Stimulated activated CD4-positive, alpha-beta T cell treated with anti-CD3 and anti-CD28 coated beads, Interleukin-1b, Interleukin-23, amount 100 ng/mL, for 1 hour (primary cell): ENCODE measurements around the gene TMUB1.

Experiments
- DNase-seq, 2 donors: peaks; one replicate each; pipeline ENCODE4 v3.0.0-alpha.2; 2020; ENCODE audit warnings: low read depth in 2 of 2

Gene TMUB1

DNA sequence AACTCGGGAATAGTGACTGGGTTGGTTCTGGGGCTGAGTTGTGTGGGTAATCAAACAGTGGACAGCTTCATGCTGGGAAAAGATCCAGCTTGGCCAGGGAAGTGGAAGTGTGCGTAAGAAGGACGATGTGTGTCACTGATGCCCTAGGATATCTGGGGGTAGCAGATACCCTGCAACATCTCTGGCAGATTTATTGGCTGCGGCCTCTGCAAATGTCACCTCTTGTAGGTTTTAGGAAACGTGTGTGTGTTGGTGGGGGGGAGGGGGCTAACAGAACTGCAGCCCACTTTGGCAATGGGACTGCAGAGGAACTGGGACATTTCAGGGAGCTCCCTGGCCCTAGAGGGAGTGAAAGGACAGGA lies 2.0 kb upstream of the TMUB1 start:
- DNase-seq, result no peak

GRCh38 chr7:151083824-151084160 lies 499 bp upstream of the TMUB1 start:
- no peak for DNase-seq

DNA sequence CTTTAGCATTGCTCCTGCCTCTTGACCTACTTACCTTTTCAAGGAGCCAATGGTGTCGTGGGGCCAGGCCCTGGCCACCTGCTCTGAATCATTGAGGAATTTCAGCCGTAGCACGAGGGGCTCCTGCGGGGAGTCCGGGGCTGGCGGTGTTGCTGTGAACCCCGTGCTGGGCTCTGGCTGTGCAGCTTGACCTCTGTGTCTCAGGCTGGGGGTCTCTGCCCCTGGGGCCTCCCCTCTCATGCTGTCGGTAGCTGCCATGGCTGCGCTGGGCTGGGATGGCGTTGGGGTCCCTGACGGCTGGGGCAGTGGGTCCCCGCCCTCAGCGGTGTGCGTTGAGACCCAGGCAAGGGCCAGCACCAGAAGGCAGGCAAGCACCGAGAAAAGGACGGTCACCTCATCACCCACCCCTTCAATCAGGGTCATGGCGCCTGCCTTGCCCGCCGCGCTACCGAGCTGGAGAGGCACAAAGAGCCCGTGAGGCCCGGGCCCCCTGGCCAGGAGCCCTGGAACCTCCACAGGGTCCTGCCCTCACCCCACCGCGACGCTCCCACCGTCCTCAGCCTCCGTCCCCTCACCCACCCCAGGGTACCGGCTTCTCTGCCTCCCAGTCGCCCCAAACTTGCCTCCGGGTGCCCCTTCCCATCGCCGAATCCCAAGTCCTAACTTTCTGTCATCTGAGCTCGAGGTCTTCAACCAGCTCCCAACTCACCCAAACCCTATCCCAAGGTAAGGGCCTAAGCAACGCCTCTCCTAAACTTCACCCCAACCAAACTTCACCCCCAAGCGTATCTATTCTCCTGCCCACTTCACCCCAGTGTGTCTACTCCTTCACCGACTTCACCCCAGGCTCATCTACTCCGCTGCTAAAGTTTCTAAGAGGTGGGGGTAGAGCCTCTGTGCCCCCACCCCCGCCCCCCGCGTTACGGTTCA lies 887 bp downstream of the TMUB1 start:
- DNase-seq, result no peak

GRCh38 chr7:151081170-151082101 lies 1.9 kb downstream of the TMUB1 start:
- no peak for DNase-seq

DNA sequence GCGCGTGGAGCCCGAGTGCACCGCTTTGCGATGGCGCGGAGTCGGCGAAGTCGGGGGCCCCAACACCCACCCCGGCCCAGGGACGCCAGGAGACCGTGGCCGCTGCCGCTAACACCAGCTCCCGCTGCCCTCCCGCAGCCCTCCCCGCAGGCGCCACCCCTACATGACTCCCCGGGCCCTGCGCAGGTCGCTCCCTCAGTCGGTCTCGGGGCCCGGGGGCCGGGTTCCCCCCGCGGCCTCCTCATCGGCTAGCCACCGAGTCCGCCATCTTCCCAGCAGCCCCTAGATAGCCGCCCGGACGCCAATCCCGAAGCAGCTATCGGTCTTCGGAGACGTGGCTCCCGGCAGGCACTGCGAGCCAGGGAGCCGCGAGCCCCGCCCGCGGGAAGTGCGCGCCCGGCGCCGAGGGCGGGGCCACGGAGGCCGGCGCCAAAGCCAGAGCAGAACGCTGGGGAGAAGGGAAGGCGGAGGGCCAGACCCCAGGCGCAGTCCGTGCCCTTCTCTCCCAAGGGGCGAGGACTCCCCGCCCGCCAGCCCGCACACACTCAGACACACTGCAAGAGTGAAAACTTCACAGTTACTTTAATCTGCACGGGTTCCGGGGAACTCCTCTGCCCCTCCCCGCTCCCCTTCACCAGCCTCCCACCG lies 2.6 kb downstream of the TMUB1 start, which contains the start of gene FASTK:
TSS of gene FASTK (minus strand) at position 288 of the 648 bp plus-strand sequence. CDS start at position 245, 43 bp downstream.
- peak; percentile 67 to 70 for DNase-seq

- DNase-seq, result no peak
These were observed 3.2 kb downstream of the TMUB1 start for GRCh38 chr7:151080067-151080521.

- no peak for DNase-seq
These were observed 3.9 kb downstream of the TMUB1 start for GRCh38 chr7:151079199-151079910.

DNA sequence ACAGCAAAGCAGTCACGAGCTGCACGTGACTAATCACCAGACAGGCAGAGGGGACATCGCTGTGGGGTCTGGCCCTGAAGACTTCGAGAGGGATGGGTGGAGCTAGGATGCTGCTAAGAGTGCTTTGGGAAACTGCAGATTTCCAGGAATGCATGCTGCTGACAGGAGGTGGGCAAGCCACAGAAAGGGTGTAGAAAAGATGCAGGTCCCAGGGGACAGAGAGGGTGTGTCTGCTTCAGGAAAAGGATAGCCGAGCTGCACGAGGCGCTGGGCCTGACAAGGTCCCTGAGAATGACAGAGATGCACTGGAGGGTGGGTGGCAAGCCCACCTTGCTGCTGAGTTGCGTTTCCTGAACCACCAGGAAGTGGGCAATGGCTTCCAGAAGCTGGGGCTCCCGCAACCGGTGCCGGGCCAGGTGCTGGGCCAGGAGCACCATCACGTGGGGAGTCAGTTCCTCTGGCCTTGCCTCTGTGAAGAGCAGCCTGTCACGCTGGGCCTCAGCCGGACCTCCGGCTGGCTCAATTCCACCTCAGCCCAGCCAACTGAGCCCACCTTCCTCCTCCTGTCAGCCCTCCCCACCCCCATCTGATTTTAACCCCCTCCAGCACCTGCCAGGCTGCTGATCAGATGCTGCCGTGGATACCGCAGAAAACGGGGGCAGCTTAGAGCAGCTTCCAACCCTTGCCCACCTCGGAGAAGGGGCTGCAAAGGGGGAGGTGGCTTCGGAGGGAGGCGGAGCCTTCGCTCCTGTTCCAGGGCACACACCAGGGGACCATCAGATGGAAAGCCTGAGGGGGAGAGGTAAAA lies 4.9 kb downstream of the TMUB1 start:
- no peak for DNase-seq

GRCh38 chr7:151077705-151078232 lies 5.5 kb downstream of the TMUB1 start:
- DNase-seq, result no peak

- DNase-seq, result no peak
These were observed 6.2 kb downstream of the TMUB1 start for GRCh38 chr7:151076863-151077704.

DNA sequence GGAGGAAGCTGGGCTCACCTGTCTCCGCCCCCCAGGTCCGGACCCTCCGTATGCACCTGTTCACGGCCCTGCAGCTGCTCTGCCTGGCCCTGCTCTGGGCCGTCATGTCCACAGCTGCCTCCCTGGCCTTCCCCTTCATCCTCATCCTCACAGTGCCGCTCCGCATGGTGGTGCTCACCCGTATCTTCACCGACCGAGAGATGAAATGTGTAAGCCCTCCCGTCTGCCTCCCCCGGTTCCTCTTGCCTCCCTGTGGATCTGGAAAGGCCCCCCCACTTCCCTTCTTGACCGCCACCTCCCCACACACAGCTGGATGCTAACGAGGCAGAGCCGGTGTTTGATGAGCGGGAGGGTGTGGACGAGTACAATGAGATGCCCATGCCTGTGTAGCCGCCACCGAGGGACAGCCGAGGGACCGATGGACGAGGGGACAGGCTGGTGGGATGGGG lies 7.3 kb downstream of the TMUB1 start:
- DNase-seq, result no peak

DNA sequence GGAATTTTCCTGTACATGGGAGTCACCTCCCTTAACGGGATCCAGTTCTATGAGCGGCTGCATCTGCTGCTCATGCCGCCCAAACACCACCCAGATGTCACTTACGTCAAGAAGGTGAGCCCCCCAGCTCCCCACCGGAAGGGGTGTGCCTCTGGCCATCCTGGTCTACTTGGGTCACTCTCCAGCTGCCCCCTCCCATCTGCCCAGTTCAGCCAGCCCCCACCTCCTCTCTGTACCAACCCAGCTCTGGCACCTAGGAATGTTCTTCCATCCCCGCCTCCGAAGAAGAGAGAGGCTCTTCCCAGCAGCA lies 7.7 kb downstream of the TMUB1 start:
- DNase-seq, result no peak

DNA sequence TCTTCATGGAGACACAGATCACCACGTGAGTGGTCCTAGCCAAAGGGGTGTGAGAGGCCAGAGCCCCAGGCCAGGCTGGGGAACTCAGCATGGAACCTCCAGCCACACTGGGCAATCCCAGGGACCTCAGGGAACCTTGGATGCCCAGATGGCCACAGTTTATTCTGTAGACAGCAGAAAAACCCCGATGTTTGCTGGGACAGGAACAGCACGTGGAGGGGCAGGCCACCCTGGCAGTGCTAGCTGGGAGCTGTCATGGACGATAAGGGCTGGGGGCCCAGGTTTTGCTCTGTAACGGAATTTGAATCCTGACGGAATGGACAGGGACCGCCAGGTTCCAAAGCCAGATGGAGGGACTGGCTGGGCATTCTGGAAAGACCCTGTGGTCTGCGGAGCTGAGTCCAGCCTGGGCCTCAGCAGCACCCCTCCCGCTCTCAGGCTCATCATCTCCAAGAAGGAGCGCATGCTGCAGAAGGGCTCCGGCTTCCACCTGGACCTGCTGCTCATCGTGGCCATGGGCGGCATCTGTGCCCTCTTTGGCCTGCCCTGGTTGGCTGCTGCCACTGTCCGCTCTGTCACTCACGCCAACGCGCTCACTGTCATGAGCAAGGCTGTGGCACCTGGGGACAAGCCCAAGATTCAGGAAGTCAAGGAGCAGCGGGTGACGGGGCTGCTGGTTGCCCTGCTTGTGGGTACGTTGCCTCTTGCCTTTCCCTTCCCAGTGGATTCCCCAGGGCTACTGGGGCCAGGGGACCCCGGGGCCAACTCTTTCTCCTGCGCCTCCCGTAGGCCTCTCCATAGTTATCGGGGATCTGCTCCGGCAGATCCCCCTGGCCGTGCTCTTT lies 8.3 kb downstream of the TMUB1 start:
- no peak for DNase-seq

- no peak for DNase-seq
These were observed 9.3 kb downstream of the TMUB1 start for GRCh38 chr7:151073990-151074389.

- no peak for DNase-seq
These were observed 12.0 kb downstream of the TMUB1 start for GRCh38 chr7:151071032-151071866.

DNA sequence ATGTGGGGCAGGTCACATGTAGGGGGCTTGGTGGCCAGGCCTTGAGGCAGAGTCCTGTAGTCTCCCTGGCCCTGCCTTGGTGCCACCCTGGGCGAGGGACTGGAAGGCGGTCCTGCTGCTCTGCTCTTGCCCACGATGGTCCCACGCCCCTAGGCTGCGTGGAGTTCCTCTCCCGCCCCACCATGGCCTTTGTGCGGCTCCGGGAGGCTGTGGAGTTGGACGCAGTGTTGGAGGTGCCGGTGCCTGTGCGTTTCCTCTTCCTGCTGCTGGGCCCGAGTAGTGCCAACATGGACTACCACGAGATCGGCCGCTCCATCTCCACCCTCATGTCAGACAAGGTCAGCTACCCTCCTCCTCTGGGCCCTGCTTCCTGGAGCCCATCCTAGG lies 12.7 kb downstream of the TMUB1 start:
- no peak for DNase-seq

DNA sequence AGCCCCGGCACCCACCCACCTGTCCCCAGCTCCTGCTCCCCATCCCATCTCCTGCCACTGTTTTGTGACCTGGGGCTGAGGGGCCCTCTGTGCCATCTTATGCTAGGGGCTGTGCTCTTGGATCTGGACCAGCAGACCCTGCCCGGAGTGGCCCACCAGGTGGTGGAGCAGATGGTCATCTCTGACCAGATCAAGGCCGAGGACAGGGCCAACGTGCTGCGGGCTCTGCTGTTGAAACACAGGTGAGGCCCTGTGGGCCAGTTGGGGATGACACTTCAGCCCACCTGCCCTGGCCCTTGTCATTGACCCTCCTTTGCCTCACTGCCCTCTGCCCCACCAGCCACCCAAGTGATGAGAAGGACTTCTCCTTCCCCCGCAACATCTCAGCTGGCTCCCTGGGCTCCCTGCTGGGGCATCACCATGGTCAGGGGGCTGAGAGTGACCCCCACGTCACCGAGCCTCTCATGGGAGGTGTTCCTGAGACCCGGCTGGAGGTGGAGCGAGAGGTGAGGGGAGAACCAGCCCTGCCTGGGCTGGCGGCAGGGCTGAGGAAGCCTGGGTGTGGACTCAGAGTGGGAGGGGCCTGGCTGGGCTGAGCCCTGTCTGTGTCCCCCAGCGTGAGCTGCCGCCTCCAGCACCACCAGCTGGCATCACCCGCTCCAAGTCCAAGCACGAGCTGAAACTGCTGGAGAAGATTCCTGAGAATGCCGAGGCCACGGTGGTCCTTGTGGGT lies 13.3 kb downstream of the TMUB1 start:
- DNase-seq, result no peak
